ENCODE data around the gene RNF166.

- TF ChIP-seq, protein P1, sequence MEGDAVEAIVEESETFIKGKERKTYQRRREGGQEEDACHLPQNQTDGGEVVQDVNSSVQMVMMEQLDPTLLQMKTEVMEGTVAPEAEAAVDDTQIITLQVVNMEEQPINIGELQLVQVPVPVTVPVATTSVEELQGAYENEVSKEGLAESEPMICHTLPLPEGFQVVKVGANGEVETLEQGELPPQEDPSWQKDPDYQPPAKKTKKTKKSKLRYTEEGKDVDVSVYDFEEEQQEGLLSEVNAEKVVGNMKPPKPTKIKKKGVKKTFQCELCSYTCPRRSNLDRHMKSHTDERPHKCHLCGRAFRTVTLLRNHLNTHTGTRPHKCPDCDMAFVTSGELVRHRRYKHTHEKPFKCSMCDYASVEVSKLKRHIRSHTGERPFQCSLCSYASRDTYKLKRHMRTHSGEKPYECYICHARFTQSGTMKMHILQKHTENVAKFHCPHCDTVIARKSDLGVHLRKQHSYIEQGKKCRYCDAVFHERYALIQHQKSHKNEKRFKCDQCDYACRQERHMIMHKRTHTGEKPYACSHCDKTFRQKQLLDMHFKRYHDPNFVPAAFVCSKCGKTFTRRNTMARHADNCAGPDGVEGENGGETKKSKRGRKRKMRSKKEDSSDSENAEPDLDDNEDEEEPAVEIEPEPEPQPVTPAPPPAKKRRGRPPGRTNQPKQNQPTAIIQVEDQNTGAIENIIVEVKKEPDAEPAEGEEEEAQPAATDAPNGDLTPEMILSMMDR (IDR thresholded peaks at IDR 0.05; ENCODE audit: extremely low read depth in 1 of 2, insufficient read depth in 1 of 2, low read depth in 1 of 2, low read length in 2 of 2), result no peak
- TF ChIP-seq POLR2AphosphoS5 (IDR thresholded peaks at IDR 0.05; ENCODE audit: insufficient read depth, low read depth, low read length), result no peak
- TF ChIP-seq POLR2A (IDR thresholded peaks at IDR 0.05; ENCODE audit: low read depth, low read length), result no peak
- TF ChIP-seq, protein P2, sequence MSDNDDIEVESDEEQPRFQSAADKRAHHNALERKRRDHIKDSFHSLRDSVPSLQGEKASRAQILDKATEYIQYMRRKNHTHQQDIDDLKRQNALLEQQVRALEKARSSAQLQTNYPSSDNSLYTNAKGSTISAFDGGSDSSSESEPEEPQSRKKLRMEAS (IDR thresholded peaks at IDR 0.05; ENCODE audit: insufficient read depth, insufficient read length), result no peak
Observed at GRCh38 chr16:88710556-88710955, 4.3 kb upstream of the RNF166 start.

Data from endothelial cell of umbilical vein (primary cell).